ENCODE results near the gene FOXJ1.

DNA sequence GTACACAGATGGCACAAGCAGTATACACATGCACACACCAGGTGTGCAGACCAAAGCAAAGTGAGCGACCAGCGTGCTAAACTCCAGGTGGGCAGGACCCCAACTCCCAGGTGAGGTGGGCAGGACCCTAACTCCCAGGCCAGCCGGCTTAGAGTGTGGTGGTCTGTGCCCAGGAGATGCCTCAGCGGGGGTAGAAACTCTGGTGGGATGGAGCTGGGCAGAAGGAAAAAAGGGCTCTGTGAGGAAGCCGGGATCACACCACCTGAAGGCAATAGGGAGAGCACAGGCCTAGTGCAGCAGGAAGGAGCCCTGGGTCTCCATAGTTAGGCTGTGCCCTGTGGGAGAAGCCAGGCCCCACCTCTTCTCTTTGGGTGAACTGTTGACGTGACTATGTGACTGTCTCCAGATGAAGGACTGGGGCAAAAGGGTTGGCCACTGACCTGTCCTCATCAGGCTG is 1.6 kb upstream of the FOXJ1 start:
- no peak for TF ChIP-seq CTCF (conservative IDR thresholded peaks at IDR 0.05; ENCODE audit: low read depth, low read length)
- no peak for TF ChIP-seq EZH2 (IDR thresholded peaks at IDR 0.05; ENCODE audit: low read length, unreplicated experiment)

Measured in PC-3 (cell line).